Astrocyte of the cerebellum (primary cell): Measurements from ENCODE around the gene ANKRD16.
"Not testable (repeated sequence)": the region's sequence is repeated elsewhere in the genome, so short reads cannot be mapped to it uniquely, and the experiment has no call there.

Experiments used
- DNase-seq: peaks from one replicate; pipeline ENCODE4 v3.0.0-alpha.2; 2011; ENCODE audit warnings: low read depth
- H3K4me3 ChIP-seq: 2 replicates; pipeline ENCODE4 v1.5.1; 2011; ENCODE audit warnings: mild to moderate bottlenecking, low read depth, low read length, moderate library complexity
- in situ Hi-C: cut with HindIII; loops from 2 replicates; pipeline ENCODE4 v1.10.0; 2017; ENCODE audit warnings: low sequenced_read_pairs
- TF ChIP-seq, protein P1 (sequence below): IDR thresholded peaks from 2 replicates; pipeline ENCODE4 v1.5.1; 2012; ENCODE audit warnings: low read length, low read depth, moderate library complexity, mild to moderate bottlenecking; ENCODE audit errors: missing control alignments

Gene ANKRD16

DNA sequence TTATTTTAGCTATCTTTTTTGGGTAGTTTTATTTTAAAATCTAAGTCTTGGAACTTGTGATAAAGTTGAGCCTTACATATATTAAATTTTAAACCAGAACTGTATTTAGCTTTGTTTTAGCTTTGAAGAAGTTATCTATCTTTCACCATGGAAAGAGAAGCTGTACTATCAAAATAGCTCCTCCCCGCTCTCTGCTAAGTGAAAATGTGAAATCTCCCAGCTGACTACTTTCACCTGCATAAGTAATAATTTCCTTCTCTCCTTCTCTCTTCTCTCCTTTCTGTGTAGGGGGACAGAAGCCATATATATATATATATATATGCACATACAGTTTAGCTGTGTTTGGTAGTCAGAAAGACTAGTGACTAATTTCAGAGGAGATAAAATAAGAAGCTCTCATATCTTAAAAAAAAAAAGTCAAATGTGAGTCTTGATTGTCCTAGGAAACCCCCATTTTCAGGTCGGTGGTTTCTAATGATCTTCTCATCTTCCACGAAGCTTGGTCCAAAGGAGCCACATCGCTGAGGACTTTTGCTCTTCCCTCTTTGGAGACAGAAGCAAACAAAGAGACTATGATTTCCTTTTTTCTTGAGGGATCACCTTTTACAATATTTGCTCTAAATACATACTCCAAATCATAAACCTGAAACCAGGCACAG is 45.9 kb downstream of the ANKRD16 start:
- no peak for DNase-seq
- no peak overlapping the region for H3K4me3 ChIP-seq
- in situ Hi-C loops = no loop called here
- TF ChIP-seq, protein P1, sequence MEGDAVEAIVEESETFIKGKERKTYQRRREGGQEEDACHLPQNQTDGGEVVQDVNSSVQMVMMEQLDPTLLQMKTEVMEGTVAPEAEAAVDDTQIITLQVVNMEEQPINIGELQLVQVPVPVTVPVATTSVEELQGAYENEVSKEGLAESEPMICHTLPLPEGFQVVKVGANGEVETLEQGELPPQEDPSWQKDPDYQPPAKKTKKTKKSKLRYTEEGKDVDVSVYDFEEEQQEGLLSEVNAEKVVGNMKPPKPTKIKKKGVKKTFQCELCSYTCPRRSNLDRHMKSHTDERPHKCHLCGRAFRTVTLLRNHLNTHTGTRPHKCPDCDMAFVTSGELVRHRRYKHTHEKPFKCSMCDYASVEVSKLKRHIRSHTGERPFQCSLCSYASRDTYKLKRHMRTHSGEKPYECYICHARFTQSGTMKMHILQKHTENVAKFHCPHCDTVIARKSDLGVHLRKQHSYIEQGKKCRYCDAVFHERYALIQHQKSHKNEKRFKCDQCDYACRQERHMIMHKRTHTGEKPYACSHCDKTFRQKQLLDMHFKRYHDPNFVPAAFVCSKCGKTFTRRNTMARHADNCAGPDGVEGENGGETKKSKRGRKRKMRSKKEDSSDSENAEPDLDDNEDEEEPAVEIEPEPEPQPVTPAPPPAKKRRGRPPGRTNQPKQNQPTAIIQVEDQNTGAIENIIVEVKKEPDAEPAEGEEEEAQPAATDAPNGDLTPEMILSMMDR = no peak

DNA sequence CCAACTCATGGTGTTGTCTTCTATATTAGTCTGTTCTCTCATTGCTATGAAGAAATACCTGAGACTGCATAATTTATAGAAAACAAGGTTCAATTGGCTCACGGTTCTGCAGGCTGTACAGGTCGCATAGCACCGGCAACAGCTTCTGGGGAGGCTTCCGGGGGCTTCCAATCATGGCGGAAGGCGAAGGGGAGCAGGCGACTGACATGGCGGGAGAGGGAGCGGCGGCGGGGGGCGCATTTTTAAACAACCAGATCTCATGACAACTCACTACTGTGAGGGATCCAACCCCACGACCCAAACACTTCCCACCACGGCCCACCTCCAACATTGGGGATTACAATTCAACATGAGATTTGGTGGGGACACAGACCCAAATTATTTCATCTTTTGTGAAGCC is 47.7 kb downstream of the ANKRD16 start:
- DNase-seq = no peak
- H3K4me3 ChIP-seq = no peak overlapping the region
- in situ Hi-C loops = no loop called here
- TF ChIP-seq, protein P1 = no peak

DNA sequence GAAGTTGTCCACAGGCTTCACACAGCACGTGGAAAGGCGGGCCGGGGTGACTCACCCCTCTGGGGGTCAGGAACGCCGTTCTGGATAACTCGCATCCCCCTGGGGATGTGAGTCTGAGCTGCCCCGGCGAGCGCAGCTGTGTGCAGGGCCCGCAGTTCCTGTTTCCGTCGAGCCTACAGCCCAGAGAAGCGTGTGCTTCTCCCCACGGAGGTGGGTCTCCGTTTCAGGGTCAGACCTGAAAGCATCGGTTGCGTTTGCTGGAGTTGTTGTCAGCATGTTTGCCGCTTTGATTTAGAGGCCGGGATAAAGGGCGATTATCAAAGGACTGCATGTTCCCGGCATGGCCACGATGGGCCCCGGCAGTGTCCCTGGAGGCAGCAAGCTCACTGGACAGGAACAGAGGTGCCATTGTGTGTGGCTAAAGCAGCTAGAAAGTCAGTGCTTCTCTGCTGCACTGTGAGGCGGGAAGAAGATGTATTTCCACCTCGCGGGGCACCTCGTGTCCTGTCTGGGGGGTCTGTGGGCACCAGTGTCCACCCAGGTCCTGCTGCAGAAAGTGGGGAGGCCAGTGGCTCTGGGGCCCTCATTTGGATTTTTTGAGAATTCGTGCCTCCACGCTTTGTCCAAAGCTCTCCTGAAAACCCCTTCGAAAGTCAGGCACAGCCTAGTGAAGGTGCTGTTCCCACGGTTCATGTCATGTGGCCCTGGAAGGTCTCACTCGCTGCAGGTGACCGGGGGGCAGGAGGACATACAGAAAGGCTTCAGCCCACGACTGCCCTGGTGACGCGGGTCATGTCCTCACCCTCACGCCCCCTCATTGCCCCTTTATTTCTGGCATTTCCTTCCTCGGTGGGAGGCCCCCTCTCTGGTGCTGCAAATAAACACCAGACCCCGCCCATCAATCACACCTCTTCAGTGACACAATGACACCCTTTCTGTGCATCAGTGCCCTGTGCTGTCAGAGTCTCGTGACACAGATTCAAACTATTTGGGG is 49.1 kb downstream of the ANKRD16 start:
- TF ChIP-seq, protein P1 = no peak
- in situ Hi-C loops = no loop called here
- H3K4me3 ChIP-seq = no peak overlapping the region
- DNase-seq = no peak

DNA sequence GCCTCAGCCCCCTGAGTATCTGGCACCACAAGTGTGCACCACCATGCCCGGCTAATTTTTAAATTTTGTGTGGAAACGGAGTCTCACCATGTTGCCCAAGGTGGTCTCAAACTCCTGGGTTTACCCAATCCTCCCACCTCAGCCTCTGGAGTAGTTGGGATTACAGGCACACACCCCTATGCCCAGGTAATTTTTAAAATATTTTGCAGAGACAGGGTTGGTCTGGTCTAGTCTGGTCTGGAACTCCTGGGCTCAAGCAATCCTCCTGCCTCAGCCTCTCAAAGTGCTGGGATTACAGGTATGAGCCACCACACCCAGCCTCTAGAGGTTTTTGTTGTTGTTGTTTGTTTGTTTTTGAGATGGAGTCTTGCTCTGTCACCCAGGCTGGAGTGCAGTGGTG is 53.5 kb downstream of the ANKRD16 start:
- H3K4me3 ChIP-seq, DNase-seq, in situ Hi-C loops: not testable (repeated sequence)

DNA sequence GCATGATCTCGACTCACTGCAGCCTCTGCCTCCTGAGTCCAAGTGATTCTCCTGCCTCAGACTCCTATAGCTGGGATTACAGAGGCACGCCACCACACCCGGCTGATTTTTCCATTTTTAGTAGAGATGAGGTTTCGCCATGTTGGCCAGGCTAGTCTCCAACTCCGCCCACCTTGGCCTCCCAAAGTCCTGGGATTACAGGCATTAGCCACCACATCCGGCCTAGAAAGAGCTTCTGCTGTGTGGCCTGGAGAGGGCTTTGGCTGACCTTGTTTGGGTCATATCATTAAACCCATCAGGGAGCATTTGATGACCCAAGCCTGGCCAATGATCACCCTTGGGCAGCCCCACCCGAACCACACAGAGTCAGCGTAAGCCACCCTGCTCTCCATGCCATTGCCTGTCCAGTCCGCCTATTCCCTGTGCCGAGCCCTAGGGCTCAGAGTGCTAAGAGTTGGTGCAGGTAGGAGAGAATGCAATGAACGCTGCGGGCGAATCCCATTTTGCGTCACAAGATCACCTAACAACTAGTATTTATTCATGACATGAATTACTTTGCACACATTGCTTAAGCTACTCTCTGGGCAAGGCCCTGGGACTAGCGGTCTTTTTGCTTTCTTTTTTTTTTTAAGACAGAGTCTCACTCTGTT is 54.1 kb downstream of the ANKRD16 start:
- no peak overlapping the region for H3K4me3 ChIP-seq
- in situ Hi-C loops = no loop called here
- TF ChIP-seq, protein P1 = no peak
- DNase-seq = no peak

DNA sequence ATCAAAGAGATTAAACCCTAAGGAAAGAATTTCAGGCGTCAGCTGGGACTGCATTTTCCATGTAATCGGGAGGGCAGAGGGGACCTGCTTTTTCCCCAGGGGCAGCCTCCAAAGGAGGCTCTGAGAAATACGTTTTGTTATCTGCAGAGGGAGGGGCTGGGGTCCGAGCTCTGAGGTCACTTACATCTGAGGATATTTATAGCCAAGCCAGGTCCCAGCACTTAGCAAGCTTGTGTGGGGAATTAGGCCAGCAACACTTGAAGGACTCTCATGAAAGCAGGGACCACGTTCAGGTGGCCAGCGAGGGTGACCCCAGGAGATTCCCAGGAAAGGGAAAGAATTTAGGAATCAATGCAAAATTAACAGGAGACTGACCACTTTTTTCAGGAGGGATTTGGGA is 55.9 kb downstream of the ANKRD16 start:
- TF ChIP-seq, protein P1 = no peak
- in situ Hi-C loops = no loop called here
- DNase-seq = no peak
- no peak overlapping the region for H3K4me3 ChIP-seq

DNA sequence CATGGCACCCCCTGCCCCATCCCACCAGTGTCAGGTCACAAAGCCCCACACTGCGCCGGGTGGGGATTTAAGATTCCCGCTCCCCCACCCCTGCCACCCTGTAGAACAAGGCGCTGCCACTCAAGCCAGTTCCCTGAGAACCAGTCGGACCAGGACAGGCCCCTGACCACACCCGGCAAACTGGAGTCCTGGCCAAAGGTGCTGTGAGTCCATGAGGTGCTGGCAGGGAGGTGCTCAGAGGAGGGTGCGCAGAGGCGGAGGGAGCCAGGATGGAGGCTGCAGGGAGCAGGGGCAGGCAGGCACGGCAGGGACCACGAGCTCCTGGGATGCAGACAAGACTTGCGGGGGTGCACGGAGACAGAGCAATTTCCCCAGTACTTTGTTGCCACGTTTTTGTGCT is 56.7 kb downstream of the ANKRD16 start:
- H3K4me3 ChIP-seq = no peak overlapping the region
- TF ChIP-seq, protein P1 = no peak
- in situ Hi-C loops = no loop called here
- no peak for DNase-seq
